Neural crest cell (in vitro differentiated cells): ENCODE measurements around the gene CHPT1. TPM values are rescaled to one million over a fixed set of nuclear protein-coding genes. Genes with fewer than 3 reads are reported as not detected.
"Not testable (repeated sequence)": the region's sequence is repeated elsewhere in the genome, so short reads cannot be mapped to it uniquely, and the experiment has no call there.

Source experiments
- DNase-seq: peaks from one replicate; pipeline ENCODE4 v3.0.0; 2021; ENCODE audit warnings: low read depth, mixed read lengths, low spot score
- H3K27ac Mint-ChIP-seq: one replicate; pipeline ENCODE4 v1.8.0; 2021; ENCODE audit warnings: mild to moderate bottlenecking, mixed read lengths; ENCODE audit not compliant: unreplicated experiment
- H3K27me3 Mint-ChIP-seq: 2 replicates; pipeline ENCODE4 v1.8.0; 2021; ENCODE audit warnings: low read depth, mild to moderate bottlenecking, mixed read lengths
- H3K36me3 Mint-ChIP-seq: 2 replicates; pipeline ENCODE4 v1.8.0; 2021; ENCODE audit warnings: low read depth, mild to moderate bottlenecking, mixed read lengths
- H3K4me1 Mint-ChIP-seq: 2 replicates; pipeline ENCODE4 v1.8.0; 2021; ENCODE audit warnings: mixed read lengths
- H3K4me3 Mint-ChIP-seq: one replicate; pipeline ENCODE4 v1.8.0; 2021; ENCODE audit warnings: mild to moderate bottlenecking, mixed read lengths
- H3K9me3 Mint-ChIP-seq: 2 replicates; pipeline ENCODE4 v1.8.0; 2021; ENCODE audit warnings: mixed read lengths
- CTCF ChIP-seq: fragments of 200-600 bp; sonication (generic); conservative IDR thresholded peaks from 2 replicates; pipeline ENCODE4 v1.5.0; 2021; ENCODE audit warnings: antibody characterized with exemption, mild to moderate bottlenecking
- total RNA-seq: library from RNA; stranded (reverse); gene quantifications from 2 replicates; pipeline ENCODE4 v1.2.1, GENCODE V29; 2021

Gene CHPT1
- total RNA-seq, 1 donor from 2014 or later = 20.7 TPM

GRCh38 chr12:101729842-101730241 is 32.4 kb downstream of the CHPT1 start:
- peaks cover 11% of the 10 kb centered on the region for H3K36me3 Mint-ChIP-seq
- no peaks in the 10 kb centered on the region for H3K4me1 Mint-ChIP-seq
- H3K4me3 Mint-ChIP-seq = no peak overlapping the region
- H3K9me3 Mint-ChIP-seq = no peaks in the 10 kb centered on the region
- no peak for DNase-seq
- no peak for TF ChIP-seq CTCF
- no peak overlapping the region for H3K27ac Mint-ChIP-seq
- H3K27me3 Mint-ChIP-seq = no peaks in the 10 kb centered on the region

- Mint-ChIP-seq H3K4me3 (no peak overlapping the region), H3K9me3 (no peaks in the 10 kb centered on the region), H3K27ac (no peak overlapping the region), H3K4me1 (no peaks in the 10 kb centered on the region), H3K36me3 (peaks cover 11% of the 10 kb centered on the region), H3K27me3 (no peaks in the 10 kb centered on the region)
- TF ChIP-seq CTCF = no peak
- no peak for DNase-seq
These were observed 34.9 kb downstream of the CHPT1 start for GRCh38 chr12:101732318-101732717.

- Mint-ChIP-seq H3K36me3 (peaks cover 11% of the 10 kb centered on the region), H3K4me1 (no peaks in the 10 kb centered on the region), H3K4me3 (no peak overlapping the region), H3K27ac (no peak overlapping the region), H3K9me3 (no peaks in the 10 kb centered on the region), H3K27me3 (no peaks in the 10 kb centered on the region)
- no peak for DNase-seq
- TF ChIP-seq CTCF = no peak
These were observed 35.7 kb downstream of the CHPT1 start for GRCh38 chr12:101733166-101733565.

- H3K27ac Mint-ChIP-seq, H3K4me3 Mint-ChIP-seq, H3K9me3 Mint-ChIP-seq, H3K27me3 Mint-ChIP-seq, H3K4me1 Mint-ChIP-seq, DNase-seq: not testable (repeated sequence)
- H3K36me3 Mint-ChIP-seq = peaks cover 11% of the 10 kb centered on the region
These were observed 37.0 kb downstream of the CHPT1 start for GRCh38 chr12:101734482-101734881.

GRCh38 chr12:101737476-101737875 is 40.0 kb downstream of the CHPT1 start:
- no peak for TF ChIP-seq CTCF
- H3K4me1 Mint-ChIP-seq = no peaks in the 10 kb centered on the region
- H3K36me3 Mint-ChIP-seq = peaks cover 8% of the 10 kb centered on the region
- H3K9me3 Mint-ChIP-seq = no peaks in the 10 kb centered on the region
- DNase-seq = no peak
- H3K27me3 Mint-ChIP-seq = no peaks in the 10 kb centered on the region
- no peak overlapping the region for H3K27ac Mint-ChIP-seq
- no peak overlapping the region for H3K4me3 Mint-ChIP-seq

- no peak for TF ChIP-seq CTCF
- Mint-ChIP-seq H3K4me1 (no peaks in the 10 kb centered on the region), H3K27me3 (no peaks in the 10 kb centered on the region), H3K36me3 (peaks cover 14% of the 10 kb centered on the region), H3K9me3 (no peaks in the 10 kb centered on the region), H3K4me3 (no peak within 1 kb of the TSS), H3K27ac (no peak within 1 kb of the TSS)
- DNase-seq = no peak
These were observed 41.7 kb downstream of the CHPT1 start, which contains the start of gene SYCP3 for GRCh38 chr12:101738920-101739665. SYCP3 (minus strand) TSS chr12:101739462; CDS start chr12:101737935, 1,527 bp downstream.
